Posterior vena cava (tissue), 2 donors: ENCODE data around the gene GNB5. TPM values are rescaled to one million over a fixed set of nuclear protein-coding genes. Genes with fewer than 3 reads are reported as not detected.
"Not testable (repeated sequence)": the region's sequence is repeated elsewhere in the genome, so short reads cannot be mapped to it uniquely, and the experiment has no call there.

Source experiments
- DNase-seq: peaks from one replicate; pipeline ENCODE4 v3.0.0-alpha.2; 2020; ENCODE audit warnings: low spot score
- intact Hi-C, 2 donors: fragments of 100-400 bp; cut with DNase I; formaldehyde crosslinking; loops; one replicate each; pipeline versions ENCODE4 v1.14.1 to v1.14.2; 2022 to 2023
- total RNA-seq, 2 donors: library from RNA; stranded (reverse); fragmentation: NEBNext Ultra II Directional; extraction: Animal tissue kit (Norgen Biotek cat#: 25700); gene quantifications; one replicate each; pipeline ENCODE4 v1.2.1, GENCODE V29; 2021
- donor health status: DM: yes; HTN: yes; CAD: no.
- donor health status: DM: yes; HTN: yes; CAD: no.

The GNB5 gene
- total RNA-seq, 2 donors from 2014 or later, result 17.0 to 18.3 TPM

GRCh38 chr15:52101542-52102323, 89.5 kb downstream of the GNB5 start:
- intact Hi-C loops, result no loop called here
- no peak for DNase-seq

- intact Hi-C loops, result no loop called here
- DNase-seq, result peak; percentile 95
Measured at GRCh38 chr15:52100807-52101442, 90.3 kb downstream of the GNB5 start.

- intact Hi-C loops, result no loop called here
- DNase-seq, result no peak
Measured at GRCh38 chr15:52099651-52100272, 91.4 kb downstream of the GNB5 start.

- no peak for DNase-seq
- intact Hi-C loops, result no loop called here
Measured at GRCh38 chr15:52098323-52098722, 92.9 kb downstream of the GNB5 start.

- no peak for DNase-seq
- intact Hi-C loops, result no loop called here
Measured at GRCh38 chr15:52097180-52097579, 94.0 kb downstream of the GNB5 start.

- DNase-seq, intact Hi-C loops: not testable (repeated sequence)
Measured at GRCh38 chr15:52096536-52096935, 94.7 kb downstream of the GNB5 start.

GRCh38 chr15:52095597-52096262, 95.5 kb downstream of the GNB5 start:
- intact Hi-C loops, result no loop called here
- DNase-seq, result no peak

GRCh38 chr15:52094811-52095584, 96.2 kb downstream of the GNB5 start:
- DNase-seq, result no peak

GRCh38 chr15:52093539-52094510, 97.4 kb downstream of the GNB5 start:
- DNase-seq, result no peak
- intact Hi-C loops, result no loop called here

More at GRCh38 chr15:52094811-52095584, 96.2 kb downstream of the GNB5 start:
- intact Hi-C loops, result no loop called here

- intact Hi-C loops, result no loop called here
- no peak for DNase-seq
Measured at GRCh38 chr15:52093167-52093538, 98.0 kb downstream of the GNB5 start.

GRCh38 chr15:52090193-52090592, 101.0 kb downstream of the GNB5 start:
- DNase-seq, result no peak
- intact Hi-C loops, result no loop called here

GRCh38 chr15:52086011-52086786, 105.0 kb downstream of the GNB5 start:
- DNase-seq, result no peak
- intact Hi-C loops, result no loop called here

GRCh38 chr15:52085299-52085698, 105.9 kb downstream of the GNB5 start:
- intact Hi-C loops, result no loop called here
- DNase-seq, result no peak

- intact Hi-C loops, result no loop called here
- no peak for DNase-seq
Measured at GRCh38 chr15:52083603-52084002, 107.6 kb downstream of the GNB5 start.

- DNase-seq, intact Hi-C loops: not testable (repeated sequence)
Measured at GRCh38 chr15:52083037-52083359, 108.2 kb downstream of the GNB5 start.

- intact Hi-C loops, result no loop called here
Measured at GRCh38 chr15:52082197-52083036, 108.8 kb downstream of the GNB5 start.

More at GRCh38 chr15:52082197-52083036, 108.8 kb downstream of the GNB5 start:
- DNase-seq, result no peak
